Karpas-422 (cell line): ENCODE results near the gene CATSPERZ. TPM values are rescaled to one million over a fixed set of nuclear protein-coding genes. Genes with fewer than 3 reads are reported as not detected.
A peak's percentile ranks its signal among the peaks of the same experiment; 100 is the strongest.
"Not testable (repeated sequence)": the region's sequence is repeated elsewhere in the genome, so short reads cannot be mapped to it uniquely, and the experiment has no call there.

Source experiments
- DNase-seq: peaks from one replicate; pipeline ENCODE4 v3.0.0-alpha.2; 2015
- H2AFZ ChIP-seq: fragments of 200-600 bp; sonication (generic); 2 replicates; pipeline ENCODE4 v1.6.1; 2014; ENCODE audit warnings: antibody characterized with exemption, low read length, mixed read lengths
- H3K27ac ChIP-seq: fragments of 200-600 bp; sonication (generic); 2 replicates; pipeline ENCODE4 v1.5.1; 2014; ENCODE audit warnings: mild to moderate bottlenecking, low read length, moderate library complexity
- H3K27me3 ChIP-seq: fragments of 200-600 bp; sonication (generic); 2 replicates; pipeline ENCODE4 v1.6.1; 2014; ENCODE audit warnings: low read length, mixed read lengths
- H3K36me3 ChIP-seq: fragments of 200-600 bp; sonication (generic); 2 replicates; pipeline ENCODE4 v1.6.1; 2014; ENCODE audit warnings: low read length, mixed read lengths; ENCODE audit not compliant: insufficient read depth
- H3K4me1 ChIP-seq: fragments of 200-600 bp; sonication (generic); 2 replicates; pipeline ENCODE4 v1.6.1; 2014; ENCODE audit warnings: mild to moderate bottlenecking, low read length, mixed read lengths
- H3K4me2 ChIP-seq: fragments of 200-600 bp; sonication (generic); 2 replicates; pipeline ENCODE4 v1.6.1; 2014; ENCODE audit warnings: low read length, low read depth, mild to moderate bottlenecking; ENCODE audit not compliant: poor library complexity, severe bottlenecking
- H3K4me3 ChIP-seq: fragments of 200-600 bp; sonication (generic); 2 replicates; pipeline ENCODE4 v1.5.1; 2014; ENCODE audit warnings: mild to moderate bottlenecking, antibody characterized with exemption, low read length, mixed read lengths
- H3K79me2 ChIP-seq: fragments of 200-600 bp; sonication (generic); 2 replicates; pipeline ENCODE4 v1.6.1; 2014; ENCODE audit warnings: mild to moderate bottlenecking, low read length, mixed read lengths
- H3K9ac ChIP-seq: fragments of 200-600 bp; sonication (generic); 2 replicates; pipeline ENCODE4 v1.6.0; 2014; ENCODE audit warnings: low read length
- H3K9me2 ChIP-seq: fragments of 200-600 bp; sonication (generic), shearing (Covaris generic); replicated peaks from 2 replicates; pipeline ENCODE4 v1.6.0; 2014; ENCODE audit warnings: mild to moderate bottlenecking, low read length, moderate library complexity; ENCODE audit not compliant: insufficient read depth
- H3K9me3 ChIP-seq: fragments of 300-700, 200-600 bp; sonication (generic); 2 replicates; pipeline ENCODE4 v1.6.1; 2014; ENCODE audit warnings: low read length, mixed read lengths
- H4K20me1 ChIP-seq: fragments of 200-600 bp; sonication (generic); 2 replicates; pipeline ENCODE4 v1.6.1; 2014; ENCODE audit warnings: mild to moderate bottlenecking, antibody characterized with exemption, low read length, low read depth; ENCODE audit not compliant: insufficient read depth
- total RNA-seq: library from RNA; depleted of rRNA; stranded (reverse); fragments of >200 nt; shearing (Covaris generic); gene quantifications from 2 replicates; pipeline ENCODE4 v1.2.3, GENCODE V29; 2014; ENCODE audit warnings: low replicate concordance

The CATSPERZ gene
- total RNA-seq, 1 experiment from 2014 or later, result not detected

- not testable (repeated sequence) for H3K27me3 ChIP-seq, H3K9me3 ChIP-seq, H3K4me2 ChIP-seq, H4K20me1 ChIP-seq, H3K9me2 ChIP-seq, H3K4me3 ChIP-seq, H3K36me3 ChIP-seq, DNase-seq, H2AFZ ChIP-seq
- Histone ChIP-seq H3K9ac (peak overlapping the region; percentile 85; the same call in 1 of the 2 replicates), H3K4me1 (peaks cover 32% of the 10 kb centered on the region), H3K79me2 (peaks cover 38% of the 10 kb centered on the region), H3K27ac (peak overlapping the region; percentile 45; the same call in 1 of the 2 replicates)
Observed at GRCh38 chr11:64307795-64308194, 7.6 kb downstream of the CATSPERZ start.

DNA sequence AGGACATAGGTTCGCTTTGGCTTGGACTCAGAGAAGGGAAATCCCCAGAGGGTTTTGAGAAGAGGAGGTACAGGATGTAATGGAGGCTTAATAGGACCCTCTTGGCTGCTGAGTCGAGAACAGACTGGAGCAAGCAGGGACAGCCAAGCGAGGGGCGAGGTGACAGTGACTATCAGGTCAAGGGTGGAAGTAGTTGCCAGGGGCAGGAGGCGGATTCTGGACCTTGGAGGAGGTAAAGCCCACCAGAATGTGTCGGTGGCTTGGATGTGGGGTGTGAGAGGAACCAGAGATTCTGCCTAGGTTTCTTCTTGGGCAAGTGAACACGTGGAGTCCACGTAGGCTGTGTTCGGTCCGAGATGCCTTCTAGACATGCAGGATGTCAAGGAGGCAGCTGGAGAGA lies 12.8 kb downstream of the CATSPERZ start:
- no peak overlapping the region for H2AFZ ChIP-seq
- no peak overlapping the region for H3K4me2 ChIP-seq
- H4K20me1 ChIP-seq, result 0 out of 2 replicates have a peak, but pooled peaks cover 5% of the 10 kb centered on the region
- H3K4me3 ChIP-seq, result no peak overlapping the region
- no peaks in the 10 kb centered on the region for H3K9me3 ChIP-seq
- DNase-seq, result no peak
- no peak overlapping the region for H3K27ac ChIP-seq
- H3K9me2 ChIP-seq, result no peaks in the 10 kb centered on the region
- H3K79me2 ChIP-seq, result peaks cover 18% of the 10 kb centered on the region
- peaks cover 6% of the 10 kb centered on the region; the same call in 1 of the 2 replicates for H3K36me3 ChIP-seq
- peaks cover 34% of the 10 kb centered on the region for H3K4me1 ChIP-seq
- H3K9ac ChIP-seq, result 0 out of 2 replicates have a peak overlapping the region, but pooled peaks have one; percentile 20
- no peaks in the 10 kb centered on the region for H3K27me3 ChIP-seq

DNA sequence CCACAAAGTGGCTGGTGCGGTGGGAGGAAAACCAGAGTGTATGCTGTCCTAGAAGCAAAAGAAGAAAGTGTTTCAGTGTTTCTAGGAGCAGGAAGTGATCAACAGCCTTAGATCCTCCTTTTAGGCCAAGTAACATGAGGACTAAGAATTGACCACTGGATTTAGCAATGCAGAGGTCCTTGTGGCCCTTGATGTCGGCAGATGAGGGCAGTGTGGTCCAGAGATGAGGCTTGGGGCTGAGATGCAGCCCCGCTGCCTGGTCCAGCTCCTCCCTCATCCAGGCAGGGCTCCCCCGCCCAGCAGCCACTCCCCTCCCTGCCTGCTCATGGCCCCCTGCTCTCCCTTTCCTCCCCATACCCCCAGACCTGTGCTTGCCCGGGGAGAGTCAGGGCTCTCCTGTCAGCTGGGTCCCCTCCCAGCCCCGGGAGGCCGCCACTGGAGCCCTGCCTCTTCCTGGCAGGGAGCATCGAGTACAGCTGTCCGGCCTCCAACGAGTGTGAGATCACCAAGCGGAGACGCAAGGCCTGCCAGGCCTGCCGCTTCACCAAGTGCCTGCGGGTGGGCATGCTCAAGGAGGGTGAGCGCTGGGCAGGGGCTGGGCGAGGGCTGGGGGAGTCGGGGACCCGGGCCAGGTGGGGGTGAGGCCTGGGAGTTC lies 13.5 kb downstream of the CATSPERZ start:
- no peak for DNase-seq
- Histone ChIP-seq H3K9ac (0 out of 2 replicates have a peak overlapping the region, but pooled peaks have one; percentile 20), H3K4me3 (no peak overlapping the region), H3K4me1 (peaks cover 34% of the 10 kb centered on the region), H3K9me3 (no peaks in the 10 kb centered on the region), H3K9me2 (no peaks in the 10 kb centered on the region), H2AFZ (no peak overlapping the region), H3K79me2 (peaks cover 20% of the 10 kb centered on the region), H3K36me3 (peaks cover 5% of the 10 kb centered on the region; the same call in 1 of the 2 replicates), H3K27ac (no peak overlapping the region), H3K4me2 (no peak overlapping the region), H4K20me1 (0 out of 2 replicates have a peak, but pooled peaks cover 5% of the 10 kb centered on the region), H3K27me3 (no peaks in the 10 kb centered on the region)

- Histone ChIP-seq H3K9me2 (no peaks in the 10 kb centered on the region), H3K27ac (no peak overlapping the region), H3K4me2 (no peak overlapping the region), H3K36me3 (peaks cover 5% of the 10 kb centered on the region; the same call in 1 of the 2 replicates), H3K9ac (no peak overlapping the region), H3K9me3 (no peaks in the 10 kb centered on the region), H3K79me2 (peaks cover 24% of the 10 kb centered on the region), H4K20me1 (0 out of 2 replicates have a peak, but pooled peaks cover 5% of the 10 kb centered on the region), H2AFZ (no peak overlapping the region), H3K4me1 (peaks cover 40% of the 10 kb centered on the region), H3K27me3 (no peaks in the 10 kb centered on the region), H3K4me3 (no peak overlapping the region)
- DNase-seq, result no peak
Observed at GRCh38 chr11:64314146-64314804, 14.1 kb downstream of the CATSPERZ start.

DNA sequence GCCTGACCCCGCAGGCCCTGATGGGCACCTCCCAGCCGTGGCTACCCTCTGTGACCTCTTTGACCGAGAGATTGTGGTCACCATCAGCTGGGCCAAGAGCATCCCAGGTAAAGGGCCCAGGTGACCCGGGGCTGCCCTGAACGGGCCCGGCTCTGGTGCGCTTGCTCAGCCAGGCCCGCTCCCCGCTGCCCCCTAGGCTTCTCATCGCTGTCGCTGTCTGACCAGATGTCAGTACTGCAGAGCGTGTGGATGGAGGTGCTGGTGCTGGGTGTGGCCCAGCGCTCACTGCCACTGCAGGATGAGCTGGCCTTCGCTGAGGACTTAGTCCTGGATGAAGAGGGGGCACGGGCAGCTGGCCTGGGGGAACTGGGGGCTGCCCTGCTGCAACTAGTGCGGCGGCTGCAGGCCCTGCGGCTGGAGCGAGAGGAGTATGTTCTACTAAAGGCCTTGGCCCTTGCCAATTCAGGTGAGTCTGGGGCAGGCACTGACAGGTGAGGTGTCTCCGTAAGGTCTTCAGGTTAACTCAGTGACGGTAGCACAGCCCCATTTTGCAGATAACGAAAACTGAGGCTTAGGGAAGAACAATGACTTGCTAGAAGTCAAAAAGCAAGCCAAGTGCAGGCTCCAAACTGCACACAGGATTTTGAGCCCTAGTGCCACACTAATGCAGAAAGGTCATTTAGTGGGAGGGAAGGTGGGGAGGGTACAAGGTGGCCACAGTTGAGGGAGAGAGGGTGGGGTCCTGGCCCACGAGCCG lies 14.8 kb downstream of the CATSPERZ start:
- H3K36me3 ChIP-seq, result peaks cover 5% of the 10 kb centered on the region; the same call in 1 of the 2 replicates
- peak overlapping the region; percentile 94 for H3K9ac ChIP-seq

DNA sequence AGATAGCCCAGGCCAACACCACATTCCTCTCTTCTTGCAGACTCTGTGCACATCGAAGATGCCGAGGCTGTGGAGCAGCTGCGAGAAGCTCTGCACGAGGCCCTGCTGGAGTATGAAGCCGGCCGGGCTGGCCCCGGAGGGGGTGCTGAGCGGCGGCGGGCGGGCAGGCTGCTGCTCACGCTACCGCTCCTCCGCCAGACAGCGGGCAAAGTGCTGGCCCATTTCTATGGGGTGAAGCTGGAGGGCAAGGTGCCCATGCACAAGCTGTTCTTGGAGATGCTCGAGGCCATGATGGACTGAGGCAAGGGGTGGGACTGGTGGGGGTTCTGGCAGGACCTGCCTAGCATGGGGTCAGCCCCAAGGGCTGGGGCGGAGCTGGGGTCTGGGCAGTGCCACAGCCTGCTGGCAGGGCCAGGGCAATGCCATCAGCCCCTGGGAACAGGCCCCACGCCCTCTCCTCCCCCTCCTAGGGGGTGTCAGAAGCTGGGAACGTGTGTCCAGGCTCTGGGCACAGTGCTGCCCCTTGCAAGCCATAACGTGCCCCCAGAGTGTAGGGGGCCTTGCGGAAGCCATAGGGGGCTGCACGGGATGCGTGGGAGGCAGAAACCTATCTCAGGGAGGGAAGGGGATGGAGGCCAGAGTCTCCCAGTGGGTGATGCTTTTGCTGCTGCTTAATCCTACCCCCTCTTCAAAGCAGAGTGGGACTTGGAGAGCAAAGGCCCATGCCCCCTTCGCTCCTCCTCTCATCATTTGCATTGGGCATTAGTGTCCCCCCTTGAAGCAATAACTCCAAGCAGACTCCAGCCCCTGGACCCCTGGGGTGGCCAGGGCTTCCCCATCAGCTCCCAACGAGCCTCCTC lies 15.7 kb downstream of the CATSPERZ start:
- Histone ChIP-seq H3K4me2 (peak overlapping the region; percentile 96), H3K9ac (peak overlapping the region; percentile 94), H3K79me2 (peaks cover 24% of the 10 kb centered on the region), H3K36me3 (peaks cover 11% of the 10 kb centered on the region; the same call in 1 of the 2 replicates), H3K4me1 (peaks cover 44% of the 10 kb centered on the region), H3K4me3 (peak overlapping the region; percentile 93), H3K27ac (peak overlapping the region; percentile 81)
- not testable (repeated sequence) for H3K9me3 ChIP-seq, H2AFZ ChIP-seq, H3K27me3 ChIP-seq, H3K9me2 ChIP-seq, DNase-seq, H4K20me1 ChIP-seq

More for the DNA sequence above, 14.8 kb downstream of the CATSPERZ start:
- Histone ChIP-seq H2AFZ (no peak overlapping the region), H3K4me2 (peak overlapping the region; percentile 96), H3K9me3 (no peaks in the 10 kb centered on the region), H3K27me3 (no peaks in the 10 kb centered on the region), H3K79me2 (peaks cover 25% of the 10 kb centered on the region), H3K4me1 (peaks cover 44% of the 10 kb centered on the region), H4K20me1 (0 out of 2 replicates have a peak, but pooled peaks cover 5% of the 10 kb centered on the region), H3K27ac (no peak overlapping the region), H3K4me3 (peak overlapping the region; percentile 93; the same call in 1 of the 2 replicates), H3K9me2 (no peaks in the 10 kb centered on the region)
- no peak for DNase-seq

- Histone ChIP-seq H3K4me3 (peak overlapping the region; percentile 93), H3K27me3 (no peaks in the 10 kb centered on the region), H3K9me2 (no peaks in the 10 kb centered on the region), H3K4me2 (peak overlapping the region; percentile 96), H3K9me3 (no peaks in the 10 kb centered on the region), H3K27ac (peak overlapping the region; percentile 81), H3K36me3 (peaks cover 11% of the 10 kb centered on the region; the same call in 1 of the 2 replicates), H3K4me1 (peaks cover 44% of the 10 kb centered on the region), H2AFZ (no peak overlapping the region), H3K79me2 (peaks cover 21% of the 10 kb centered on the region), H4K20me1 (0 out of 2 replicates have a peak, but pooled peaks cover 5% of the 10 kb centered on the region), H3K9ac (peak overlapping the region; percentile 94)
- DNase-seq, result peak; percentile 78
Observed at GRCh38 chr11:64316672-64317324, 16.6 kb downstream of the CATSPERZ start.
